GM21390 (cell line): ENCODE results near the gene ARF1.
A peak's percentile ranks its signal among the peaks of the same experiment; 100 is the strongest.

Experiments used
- ATAC-seq: cut with Tn5 transposase; IDR thresholded peaks from one replicate; pipeline ENCODE4 v1.9.1; 2021; ENCODE audit not compliant: unreplicated experiment

The ARF1 gene

GRCh38 chr1:228082214-228082917, at the start of gene ARF1:
ARF1 (plus strand) TSS chr1:228082708; CDS start chr1:228097115, 14,407 bp downstream.
- ATAC-seq, result peak; percentile 78

GRCh38 chr1:228033376-228033775, 49.1 kb upstream of the ARF1 start:
- no peak for ATAC-seq

GRCh38 chr1:228034954-228035837, 47.3 kb upstream of the ARF1 start:
- ATAC-seq, result no peak

GRCh38 chr1:228035844-228036243, 46.7 kb upstream of the ARF1 start:
- no peak for ATAC-seq

GRCh38 chr1:228036701-228037231, 45.7 kb upstream of the ARF1 start:
- ATAC-seq, result no peak

GRCh38 chr1:228037401-228038386, 44.8 kb upstream of the ARF1 start:
- peak; percentile 88 for ATAC-seq

GRCh38 chr1:228038387-228039005, 44.0 kb upstream of the ARF1 start:
- no peak for ATAC-seq

DNA sequence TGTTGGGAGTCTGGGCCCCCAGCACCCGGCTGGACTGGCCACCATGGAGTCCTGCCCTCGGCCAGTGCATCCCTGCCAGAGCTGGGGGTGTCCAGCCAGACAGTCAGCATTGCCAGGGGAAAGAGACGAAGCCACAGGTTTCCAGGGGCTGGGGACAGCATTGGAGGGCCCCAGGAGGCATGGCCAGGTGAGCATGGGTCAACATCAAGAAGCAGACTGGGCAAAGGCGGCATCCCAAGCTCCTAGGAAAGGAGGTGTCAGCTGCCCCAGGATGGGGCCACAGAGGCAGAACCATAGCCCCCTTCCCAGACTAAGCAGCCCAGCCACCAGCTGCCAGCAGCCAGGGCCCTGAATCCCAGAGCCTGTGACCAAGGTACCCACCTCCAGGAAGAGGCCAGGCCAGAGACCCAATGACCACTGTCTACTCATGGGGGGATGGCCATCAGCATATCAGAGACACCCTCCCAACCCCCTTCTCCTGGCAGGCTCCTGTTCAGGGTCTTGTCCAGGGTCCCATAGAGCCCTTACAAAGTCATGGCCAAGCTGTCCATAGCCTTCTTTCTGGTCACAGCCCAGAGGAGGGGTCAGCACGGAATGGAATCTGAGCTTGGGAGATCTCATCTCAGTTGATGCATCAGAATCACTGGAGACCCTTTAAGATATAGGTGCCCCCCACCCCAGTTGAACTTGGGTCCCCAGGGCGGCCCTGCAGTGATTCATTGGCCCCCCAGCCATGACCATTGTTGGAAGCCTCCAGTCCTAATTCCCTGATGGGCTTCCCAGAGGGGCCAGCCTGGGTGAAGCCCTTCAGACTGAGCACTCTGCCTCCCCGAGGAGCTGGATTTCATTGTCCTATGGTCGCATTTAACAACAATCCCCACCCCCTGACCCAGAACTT, 43.3 kb upstream of the ARF1 start:
- no peak for ATAC-seq

GRCh38 chr1:228039986-228040385, 42.5 kb upstream of the ARF1 start:
- ATAC-seq, result no peak

GRCh38 chr1:228041316-228041715, 41.2 kb upstream of the ARF1 start:
- ATAC-seq, result no peak

GRCh38 chr1:228042508-228042907, 40.0 kb upstream of the ARF1 start:
- no peak for ATAC-seq

- no peak for ATAC-seq
Measured at GRCh38 chr1:228043281-228043848, 39.1 kb upstream of the ARF1 start.

- no peak for ATAC-seq
Measured at GRCh38 chr1:228044961-228045360, 37.5 kb upstream of the ARF1 start.

GRCh38 chr1:228045405-228045804, 37.1 kb upstream of the ARF1 start:
- no peak for ATAC-seq

DNA sequence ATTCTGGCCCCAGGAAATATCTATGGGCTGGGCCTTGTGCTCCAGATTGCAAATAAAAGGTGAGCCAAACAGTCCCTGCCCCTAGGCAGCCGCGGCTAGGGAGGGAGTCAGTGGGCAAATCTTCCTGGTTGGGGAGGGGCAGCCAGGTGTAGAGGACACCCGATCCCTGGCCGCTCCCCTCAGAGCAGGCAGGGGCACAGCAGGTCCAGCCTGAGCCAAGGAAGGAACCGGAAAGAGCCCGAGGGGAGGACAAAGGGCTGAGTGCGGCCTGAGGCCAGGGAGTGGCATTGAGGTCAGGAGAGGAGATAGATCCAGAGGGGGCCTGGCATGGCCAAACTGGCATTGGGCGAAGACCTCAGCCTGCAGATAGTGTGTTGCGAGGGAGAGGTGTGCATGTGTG, 36.6 kb upstream of the ARF1 start:
- ATAC-seq, result no peak

DNA sequence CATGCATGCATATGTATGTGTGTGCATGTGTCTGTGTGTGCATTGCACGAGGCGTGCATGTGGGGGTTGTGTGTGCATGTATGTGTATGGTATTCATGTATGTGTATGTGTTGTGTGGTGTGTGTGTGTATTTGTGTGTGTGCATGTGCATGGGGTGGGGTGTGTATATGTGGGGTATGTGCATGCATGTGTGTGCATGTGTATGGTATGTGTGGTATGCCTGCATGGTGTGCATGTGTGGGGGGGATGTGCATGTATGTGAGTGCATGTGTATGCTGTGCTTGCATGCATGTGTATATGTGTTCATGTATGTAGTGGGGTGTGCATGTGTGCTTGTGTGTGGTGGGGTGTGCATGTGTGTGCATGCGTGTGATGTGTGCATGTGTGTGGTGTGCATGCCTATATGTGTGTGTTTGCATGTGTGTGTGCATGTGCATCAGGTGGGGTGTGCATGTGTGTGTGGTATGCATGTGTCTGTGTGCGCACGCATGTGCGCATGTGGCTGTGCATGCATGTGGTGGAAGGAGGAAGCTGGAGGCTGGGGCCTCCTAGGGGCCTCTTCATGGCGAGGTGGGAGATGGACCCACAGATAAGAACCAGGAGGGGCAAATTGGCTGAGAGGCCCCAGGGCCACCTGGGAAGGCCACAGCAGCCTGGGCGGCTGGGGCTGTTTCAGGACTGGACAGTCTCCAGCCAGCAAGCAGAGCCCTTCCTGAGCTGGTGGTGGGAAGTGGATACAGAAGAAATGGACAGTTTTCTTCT, 35.9 kb upstream of the ARF1 start:
- ATAC-seq, result no peak

GRCh38 chr1:228047183-228047466, 35.4 kb upstream of the ARF1 start:
- no peak for ATAC-seq

GRCh38 chr1:228048120-228048519, 34.4 kb upstream of the ARF1 start:
- ATAC-seq, result no peak
